Hepatocyte (in vitro differentiated cells): ENCODE data around the gene CHD1L. TPM values are rescaled to one million over a fixed set of nuclear protein-coding genes. Genes with fewer than 3 reads are reported as not detected.

Experiments used
- DNase-seq: peaks from one replicate; pipeline ENCODE4 v3.0.0-alpha.2; 2016; ENCODE audit warnings: low spot score
- H2AFZ ChIP-seq: fragments of 200-600 bp; sonication (generic); 2 replicates; pipeline ENCODE4 v1.6.0; 2016; ENCODE audit warnings: antibody characterized with exemption, mild to moderate bottlenecking
- H3K27ac ChIP-seq: fragments of 200-600 bp; sonication (generic); 2 replicates; pipeline ENCODE4 v1.5.1; 2016; ENCODE audit warnings: mild to moderate bottlenecking
- H3K27me3 ChIP-seq: fragments of 200-600 bp; sonication (generic); 2 replicates; pipeline ENCODE4 v1.6.1; 2016
- H3K36me3 ChIP-seq: fragments of 200-600 bp; sonication (generic); replicated peaks from 2 replicates; pipeline ENCODE4 v1.5.1; 2016; ENCODE audit warnings: low read depth; ENCODE audit not compliant: insufficient read depth
- H3K4me1 ChIP-seq: fragments of 200-600 bp; sonication (generic); 2 replicates; pipeline ENCODE4 v1.5.1; 2016; ENCODE audit warnings: mild to moderate bottlenecking, moderate library complexity; ENCODE audit not compliant: insufficient read depth
- H3K4me2 ChIP-seq: fragments of 200-600 bp; sonication (generic); 2 replicates; pipeline ENCODE4 v1.6.0; 2016
- H3K4me3 ChIP-seq: fragments of 200-600 bp; sonication (generic); 2 replicates; pipeline ENCODE4 v1.5.1; 2016; ENCODE audit warnings: mild to moderate bottlenecking
- H3K79me2 ChIP-seq: fragments of 200-600 bp; sonication (generic); 2 replicates; pipeline ENCODE4 v1.6.0; 2017; ENCODE audit warnings: mild to moderate bottlenecking
- H3K9me2 ChIP-seq: fragments of 200-600 bp; sonication (generic); replicated peaks from 2 replicates; pipeline ENCODE4 v1.6.0; 2017; ENCODE audit warnings: mild to moderate bottlenecking; ENCODE audit not compliant: insufficient read depth
- H3K9me3 ChIP-seq: fragments of 200-600 bp; sonication (generic); 2 replicates; pipeline ENCODE4 v1.5.1; 2016; ENCODE audit warnings: low read depth, mild to moderate bottlenecking
- H4K20me1 ChIP-seq: fragments of 200-600 bp; sonication (generic); 2 replicates; pipeline ENCODE4 v1.6.0; 2016; ENCODE audit warnings: mild to moderate bottlenecking; ENCODE audit not compliant: insufficient read depth, poor library complexity, severe bottlenecking
- CTCF ChIP-seq: fragments of 200-600 bp; sonication (generic); IDR thresholded peaks from 2 replicates; pipeline ENCODE4 v1.5.1; 2016; ENCODE audit warnings: antibody characterized with exemption, mild to moderate bottlenecking; ENCODE audit not compliant: poor library complexity
- EZH2 ChIP-seq: fragments of 200-600 bp; sonication (generic); IDR thresholded peaks from 2 replicates; pipeline ENCODE4 v1.6.1; 2016; ENCODE audit warnings: antibody characterized with exemption, mild to moderate bottlenecking, borderline replicate concordance
- EZH2phosphoT487 ChIP-seq: fragments of 200-600 bp; sonication (generic); IDR thresholded peaks from one replicate; pipeline ENCODE4 v1.6.1; 2018; ENCODE audit warnings: antibody characterized with exemption, mild to moderate bottlenecking, low read depth, moderate library complexity; ENCODE audit not compliant: unreplicated experiment, severe bottlenecking
- WGBS: methylation state at CpG from one replicate; pipeline ENCODE4 v1.1.6; 2016; ENCODE audit warnings: low lambda C conversion rate; ENCODE audit errors: missing lambda C conversion rate; 5-methylcytosine and 5-hydroxymethylcytosine counted together
- polyA plus RNA-seq: library from polyadenylated mRNA; unstranded; fragments of >200 nt; fragmentation: Nextera tagmentation; extraction: Ambion mirVana; gene quantifications from 2 replicates; pipeline ENCODE4 v1.2.1, GENCODE V29; 2016
- total RNA-seq: library from RNA; depleted of rRNA; stranded (reverse); fragments of >200 nt; gene quantifications from 2 replicates; pipeline ENCODE4 v1.2.3, GENCODE V29; 2014

The CHD1L gene
- total and polyA plus RNA-seq, 2 experiments from 2014 or later, result 30.0 to 41.6 TPM

DNA sequence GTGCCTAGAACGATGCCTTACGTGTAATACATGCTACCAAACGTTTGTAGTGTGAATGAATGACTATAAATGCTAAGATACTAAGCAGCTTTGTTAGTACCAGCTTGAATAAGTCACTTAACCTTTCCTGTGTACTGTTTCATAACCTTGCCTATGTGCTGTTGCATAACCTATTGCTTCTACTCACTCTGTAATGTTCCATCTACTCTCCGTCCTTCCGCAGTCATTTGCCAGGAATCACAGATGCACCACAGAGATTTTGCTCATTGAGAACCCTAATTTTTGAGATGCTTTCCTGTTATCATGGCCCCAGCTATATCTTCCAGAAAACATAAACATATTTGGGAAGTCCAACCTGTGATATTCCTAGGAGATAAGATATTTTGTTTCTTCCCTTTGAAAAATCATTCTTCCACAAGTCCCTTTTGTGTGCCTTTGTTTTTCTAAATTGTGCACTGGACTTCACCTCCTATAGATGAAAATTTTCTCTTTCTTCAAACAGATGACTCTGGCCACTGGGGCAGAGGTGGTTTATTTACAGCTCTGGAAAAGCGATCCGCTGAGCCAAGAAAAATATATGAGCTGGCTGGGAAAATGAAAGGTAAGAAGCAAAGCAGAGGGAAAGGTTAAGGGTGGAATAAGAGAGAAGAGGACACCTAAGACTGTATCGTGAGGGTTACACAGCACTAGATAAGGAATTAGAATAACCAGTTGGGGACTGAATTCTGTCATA is 44.8 kb downstream of the CHD1L start:
- no peak overlapping the region for H2AFZ ChIP-seq
- no peak overlapping the region for H3K4me3 ChIP-seq
- WGBS, result 91% methylated on average over 8 of the region's 8 CpGs
- H3K4me2 ChIP-seq, result no peak overlapping the region
- TF ChIP-seq EZH2phosphoT487, result no peak
- no peak for TF ChIP-seq CTCF
- TF ChIP-seq EZH2, result no peak
- no peaks in the 10 kb centered on the region for H3K27me3 ChIP-seq
- H3K36me3 ChIP-seq, result peaks cover 4% of the 10 kb centered on the region
- H3K9me3 ChIP-seq, result no peaks in the 10 kb centered on the region
- H4K20me1 ChIP-seq, result no peaks in the 10 kb centered on the region
- no peak overlapping the region for H3K27ac ChIP-seq
- H3K4me1 ChIP-seq, result no peaks in the 10 kb centered on the region
- H3K9me2 ChIP-seq, result no peaks in the 10 kb centered on the region
- no peaks in the 10 kb centered on the region for H3K79me2 ChIP-seq
- no peak for DNase-seq

DNA sequence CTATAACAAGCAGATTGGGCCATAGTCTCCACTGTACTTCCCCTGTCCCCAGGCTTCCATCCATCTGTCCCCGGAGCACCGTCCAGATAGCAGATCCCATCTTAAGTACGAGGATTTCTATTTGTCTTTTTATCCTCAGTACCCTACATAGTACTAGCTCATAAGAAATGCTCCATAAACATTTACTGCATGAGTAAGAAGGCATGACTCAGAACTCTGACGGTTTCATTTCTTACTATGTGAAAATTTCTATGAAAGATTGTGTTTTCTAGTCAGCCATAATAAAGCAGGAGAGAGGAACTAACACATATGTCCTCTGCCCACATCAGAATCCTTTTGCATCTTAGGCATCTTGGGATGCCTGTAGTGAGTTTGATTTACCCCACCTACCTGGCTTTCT is 49.5 kb downstream of the CHD1L start:
- Histone ChIP-seq H3K27me3 (no peaks in the 10 kb centered on the region), H3K79me2 (no peaks in the 10 kb centered on the region), H3K4me3 (no peak overlapping the region), H3K9me3 (no peaks in the 10 kb centered on the region), H3K4me2 (no peak overlapping the region), H4K20me1 (no peaks in the 10 kb centered on the region), H3K9me2 (no peaks in the 10 kb centered on the region), H3K27ac (peak overlapping the region; percentile 23), H3K4me1 (no peaks in the 10 kb centered on the region), H2AFZ (no peak overlapping the region), H3K36me3 (peaks cover 4% of the 10 kb centered on the region)
- no peak for DNase-seq
- no peak for TF ChIP-seq EZH2phosphoT487
- TF ChIP-seq EZH2, result no peak
- TF ChIP-seq CTCF, result no peak
- 93% methylated on average over 4 of the region's 4 CpGs for WGBS

DNA sequence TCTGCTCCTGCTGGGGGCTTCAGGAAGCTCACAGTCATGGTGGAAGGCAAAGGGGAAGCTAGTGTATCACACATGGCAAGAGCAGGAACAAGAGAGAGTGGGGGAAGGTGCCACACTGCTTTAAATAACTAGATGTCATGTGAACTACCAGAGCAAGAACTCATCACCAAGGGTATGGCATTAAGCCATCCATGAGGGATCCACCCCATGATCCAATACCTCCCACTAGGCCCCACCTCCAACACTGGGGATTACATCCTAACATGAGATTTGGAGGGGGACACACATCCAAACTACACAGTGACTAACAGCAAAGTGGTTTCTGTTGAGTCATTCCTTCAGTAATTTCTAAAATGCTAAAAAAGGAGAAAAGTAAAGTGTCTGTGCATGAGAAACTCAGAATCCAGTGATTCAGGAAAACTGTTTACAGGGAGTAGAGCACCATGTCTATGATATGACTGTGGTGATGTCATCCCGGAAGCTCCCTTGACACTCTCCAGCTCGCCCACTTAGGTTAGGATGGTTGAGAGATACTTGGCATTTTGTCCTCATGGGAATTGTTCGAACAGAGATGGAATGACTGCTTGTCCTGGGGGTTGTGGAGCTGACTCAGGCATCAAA is 50.3 kb downstream of the CHD1L start:
- no peak overlapping the region for H2AFZ ChIP-seq
- no peaks in the 10 kb centered on the region for H3K79me2 ChIP-seq
- no peaks in the 10 kb centered on the region for H3K9me2 ChIP-seq
- H3K36me3 ChIP-seq, result peaks cover 4% of the 10 kb centered on the region
- no peaks in the 10 kb centered on the region for H4K20me1 ChIP-seq
- no peaks in the 10 kb centered on the region for H3K27me3 ChIP-seq
- 69% methylated on average over 3 of the region's 3 CpGs for WGBS
- TF ChIP-seq EZH2, result no peak
- TF ChIP-seq CTCF, result no peak
- no peak for TF ChIP-seq EZH2phosphoT487
- peak overlapping the region; percentile 23 for H3K27ac ChIP-seq
- no peak overlapping the region for H3K4me2 ChIP-seq
- no peaks in the 10 kb centered on the region for H3K9me3 ChIP-seq
- DNase-seq, result no peak
- H3K4me3 ChIP-seq, result no peak overlapping the region
- H3K4me1 ChIP-seq, result no peaks in the 10 kb centered on the region
